HL-60 (cell line): Measurements from ENCODE around the gene PIP4K2A.

Source experiments
- DNase-seq, 2 experiments: peaks; one replicate each; pipeline ENCODE4 v3.0.0-alpha.2; 2010 to 2020; ENCODE audit warnings: low read depth in 1 of 2, low spot score in 1 of 2
- H3K27ac ChIP-seq: fragments of 250-450 bp; sonication (Bioruptor Pico); replicated peaks from 2 replicates; pipeline ENCODE4 v1.5.1; 2020; ENCODE audit warnings: mild to moderate bottlenecking, moderate library complexity
- H3K27me3 ChIP-seq: fragments of 250-450 bp; sonication (Bioruptor Pico); 2 replicates; pipeline ENCODE4 v1.5.1; 2021; ENCODE audit warnings: mild to moderate bottlenecking, moderate library complexity; ENCODE audit not compliant: insufficient read depth, poor library complexity, severe bottlenecking
- H3K4me3 ChIP-seq: replicated peaks from 2 replicates; pipeline ENCODE4 v1.5.1; 2011; ENCODE audit warnings: mild to moderate bottlenecking, control low read depth, low read length; ENCODE audit not compliant: insufficient read depth
- GABPA ChIP-seq: IDR thresholded peaks from 2 replicates; pipeline ENCODE4 v1.6.1; 2012; ENCODE audit warnings: low read depth
- POLR2AphosphoS5 ChIP-seq: IDR thresholded peaks from 2 replicates; pipeline ENCODE4 v1.6.1; 2012; ENCODE audit warnings: low read depth
- SPI1 ChIP-seq: IDR thresholded peaks from 2 replicates; pipeline ENCODE4 v1.6.1; 2012; ENCODE audit warnings: low read depth, mild to moderate bottlenecking, borderline replicate concordance
- TF ChIP-seq, protein P1 (sequence below): IDR thresholded peaks from 2 replicates; pipeline ENCODE4 v1.6.1; 2012; ENCODE audit warnings: low read depth; ENCODE audit not compliant: insufficient replicate concordance
- TF ChIP-seq, protein P2 (sequence below): IDR thresholded peaks from one replicate; pipeline ENCODE4 v1.5.1; 2011; ENCODE audit warnings: low read length, control low read depth, inconsistent platforms; ENCODE audit not compliant: insufficient read depth

PIP4K2A gene

DNA sequence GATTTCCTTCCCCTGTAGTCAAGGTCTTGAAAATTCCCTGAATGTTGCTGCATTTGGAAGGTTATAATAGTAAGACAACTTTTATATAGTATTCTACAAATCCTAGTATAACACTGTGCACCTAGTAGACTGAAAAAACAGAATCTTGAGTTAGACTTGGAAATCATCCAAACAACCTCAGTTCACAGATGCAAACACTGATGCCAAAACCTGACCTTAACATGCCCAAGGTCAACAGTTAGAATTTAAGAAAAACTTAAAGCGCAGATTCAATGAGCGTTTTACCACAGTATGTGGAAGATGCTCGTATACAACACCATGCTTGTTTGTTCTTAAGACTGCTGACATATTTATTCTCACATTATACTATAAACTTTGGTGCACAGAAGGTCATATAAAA, 3.0 kb downstream of the PIP4K2A start:
- Histone ChIP-seq H3K4me3 (no peak overlapping the region), H3K27me3 (no peaks in the 10 kb centered on the region), H3K27ac (no peak overlapping the region)
- DNase-seq: no peak
- TF ChIP-seq GABPA (no peak), POLR2AphosphoS5 (no peak), SPI1 (no peak)
- TF ChIP-seq, protein P1, sequence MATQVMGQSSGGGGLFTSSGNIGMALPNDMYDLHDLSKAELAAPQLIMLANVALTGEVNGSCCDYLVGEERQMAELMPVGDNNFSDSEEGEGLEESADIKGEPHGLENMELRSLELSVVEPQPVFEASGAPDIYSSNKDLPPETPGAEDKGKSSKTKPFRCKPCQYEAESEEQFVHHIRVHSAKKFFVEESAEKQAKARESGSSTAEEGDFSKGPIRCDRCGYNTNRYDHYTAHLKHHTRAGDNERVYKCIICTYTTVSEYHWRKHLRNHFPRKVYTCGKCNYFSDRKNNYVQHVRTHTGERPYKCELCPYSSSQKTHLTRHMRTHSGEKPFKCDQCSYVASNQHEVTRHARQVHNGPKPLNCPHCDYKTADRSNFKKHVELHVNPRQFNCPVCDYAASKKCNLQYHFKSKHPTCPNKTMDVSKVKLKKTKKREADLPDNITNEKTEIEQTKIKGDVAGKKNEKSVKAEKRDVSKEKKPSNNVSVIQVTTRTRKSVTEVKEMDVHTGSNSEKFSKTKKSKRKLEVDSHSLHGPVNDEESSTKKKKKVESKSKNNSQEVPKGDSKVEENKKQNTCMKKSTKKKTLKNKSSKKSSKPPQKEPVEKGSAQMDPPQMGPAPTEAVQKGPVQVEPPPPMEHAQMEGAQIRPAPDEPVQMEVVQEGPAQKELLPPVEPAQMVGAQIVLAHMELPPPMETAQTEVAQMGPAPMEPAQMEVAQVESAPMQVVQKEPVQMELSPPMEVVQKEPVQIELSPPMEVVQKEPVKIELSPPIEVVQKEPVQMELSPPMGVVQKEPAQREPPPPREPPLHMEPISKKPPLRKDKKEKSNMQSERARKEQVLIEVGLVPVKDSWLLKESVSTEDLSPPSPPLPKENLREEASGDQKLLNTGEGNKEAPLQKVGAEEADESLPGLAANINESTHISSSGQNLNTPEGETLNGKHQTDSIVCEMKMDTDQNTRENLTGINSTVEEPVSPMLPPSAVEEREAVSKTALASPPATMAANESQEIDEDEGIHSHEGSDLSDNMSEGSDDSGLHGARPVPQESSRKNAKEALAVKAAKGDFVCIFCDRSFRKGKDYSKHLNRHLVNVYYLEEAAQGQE: no peak
- TF ChIP-seq, protein P2, sequence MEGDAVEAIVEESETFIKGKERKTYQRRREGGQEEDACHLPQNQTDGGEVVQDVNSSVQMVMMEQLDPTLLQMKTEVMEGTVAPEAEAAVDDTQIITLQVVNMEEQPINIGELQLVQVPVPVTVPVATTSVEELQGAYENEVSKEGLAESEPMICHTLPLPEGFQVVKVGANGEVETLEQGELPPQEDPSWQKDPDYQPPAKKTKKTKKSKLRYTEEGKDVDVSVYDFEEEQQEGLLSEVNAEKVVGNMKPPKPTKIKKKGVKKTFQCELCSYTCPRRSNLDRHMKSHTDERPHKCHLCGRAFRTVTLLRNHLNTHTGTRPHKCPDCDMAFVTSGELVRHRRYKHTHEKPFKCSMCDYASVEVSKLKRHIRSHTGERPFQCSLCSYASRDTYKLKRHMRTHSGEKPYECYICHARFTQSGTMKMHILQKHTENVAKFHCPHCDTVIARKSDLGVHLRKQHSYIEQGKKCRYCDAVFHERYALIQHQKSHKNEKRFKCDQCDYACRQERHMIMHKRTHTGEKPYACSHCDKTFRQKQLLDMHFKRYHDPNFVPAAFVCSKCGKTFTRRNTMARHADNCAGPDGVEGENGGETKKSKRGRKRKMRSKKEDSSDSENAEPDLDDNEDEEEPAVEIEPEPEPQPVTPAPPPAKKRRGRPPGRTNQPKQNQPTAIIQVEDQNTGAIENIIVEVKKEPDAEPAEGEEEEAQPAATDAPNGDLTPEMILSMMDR: no peak

DNA sequence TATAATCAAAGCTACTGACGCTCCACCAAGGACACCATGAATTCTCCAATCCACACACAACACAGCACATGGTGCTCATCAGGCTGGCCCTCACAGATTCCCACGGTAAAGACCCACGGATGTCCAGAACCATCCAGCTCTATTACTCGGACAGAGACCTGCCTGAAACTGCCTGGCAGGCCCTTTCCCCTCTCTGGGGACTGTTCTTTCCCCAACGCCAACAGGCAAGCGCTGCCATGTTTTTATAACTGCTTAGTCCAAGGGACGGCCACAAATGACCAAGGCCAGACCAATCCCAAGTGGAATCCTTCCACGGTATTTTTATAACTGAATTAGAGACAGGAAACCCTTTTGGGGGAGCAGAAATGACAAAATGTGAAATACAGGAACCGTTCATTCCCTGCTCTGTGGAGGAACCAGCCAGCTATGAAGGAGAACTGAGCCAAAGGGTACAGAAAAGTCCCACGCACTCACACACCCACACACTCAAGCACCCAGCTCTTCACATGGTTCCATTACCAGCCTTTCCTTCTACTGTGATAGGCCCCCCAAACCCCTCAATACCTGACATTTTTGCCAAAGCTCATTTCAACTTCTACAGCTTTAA, 4.1 kb downstream of the PIP4K2A start:
- TF ChIP-seq SPI1: no peak
- TF ChIP-seq, protein P2: no peak
- no peak for TF ChIP-seq GABPA
- TF ChIP-seq, protein P1: no peak
- no peak for TF ChIP-seq POLR2AphosphoS5
- H3K27ac ChIP-seq: no peak overlapping the region
- H3K4me3 ChIP-seq: no peak overlapping the region
- no peaks in the 10 kb centered on the region for H3K27me3 ChIP-seq
- peak in 1 of 2 experiments; percentile 17 for DNase-seq

DNA sequence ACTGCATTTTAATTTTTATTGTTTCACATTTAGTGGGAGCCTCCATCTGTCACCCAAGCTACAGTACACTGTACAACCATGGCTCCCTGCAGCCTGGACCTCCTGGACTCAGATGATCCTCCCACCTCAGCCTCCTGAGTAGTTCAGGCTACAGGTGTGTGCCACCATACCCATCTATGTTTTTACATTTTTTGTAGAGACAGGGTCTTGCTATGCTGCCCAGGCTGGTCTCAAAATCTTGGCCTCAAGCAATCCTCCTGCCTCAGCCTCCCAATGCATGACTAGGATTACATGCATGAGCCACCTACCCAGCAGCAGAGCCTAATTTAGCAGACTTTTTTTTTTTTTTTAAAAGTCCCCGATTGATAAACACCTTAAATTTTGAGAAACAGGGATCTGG, 5.6 kb downstream of the PIP4K2A start:
- Histone ChIP-seq H3K27me3 (no peaks in the 10 kb centered on the region), H3K4me3 (no peak overlapping the region), H3K27ac (no peak overlapping the region)
- TF ChIP-seq, protein P1: no peak
- TF ChIP-seq GABPA (no peak), POLR2AphosphoS5 (no peak), SPI1 (no peak)
- TF ChIP-seq, protein P2: no peak
- DNase-seq: no peak
